Putamen (tissue), 1 donor: ENCODE data around the gene COL6A2.

ENCODE experiments used
- DNase-seq: peaks from one replicate; pipeline ENCODE4 v3.0.0-alpha.2; 2016; ENCODE audit warnings: low spot score

COL6A2 gene

DNA sequence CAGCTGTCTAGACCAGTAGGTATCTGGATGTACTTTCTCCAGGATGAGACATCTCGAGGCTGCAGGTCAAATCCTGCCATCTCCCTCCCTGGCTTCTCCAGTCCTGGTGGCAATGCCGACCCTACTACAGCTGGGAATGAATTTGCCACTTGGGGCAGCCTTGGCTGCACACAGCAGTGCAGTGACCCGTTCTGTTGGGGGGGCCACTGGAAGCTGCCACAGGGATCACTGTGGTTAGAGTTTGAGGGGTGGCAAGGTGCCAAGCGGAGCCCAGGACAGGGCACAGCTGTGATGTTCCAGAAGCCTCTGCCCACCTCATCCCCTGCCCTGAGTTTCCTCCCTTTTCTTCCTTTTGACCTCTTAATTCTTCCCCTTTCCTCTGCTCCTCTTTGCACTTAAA, 17.1 kb downstream of the COL6A2 start:
- no peak for DNase-seq

GRCh38 chr21:46115441-46116188, 17.7 kb downstream of the COL6A2 start:
- DNase-seq = no peak

DNA sequence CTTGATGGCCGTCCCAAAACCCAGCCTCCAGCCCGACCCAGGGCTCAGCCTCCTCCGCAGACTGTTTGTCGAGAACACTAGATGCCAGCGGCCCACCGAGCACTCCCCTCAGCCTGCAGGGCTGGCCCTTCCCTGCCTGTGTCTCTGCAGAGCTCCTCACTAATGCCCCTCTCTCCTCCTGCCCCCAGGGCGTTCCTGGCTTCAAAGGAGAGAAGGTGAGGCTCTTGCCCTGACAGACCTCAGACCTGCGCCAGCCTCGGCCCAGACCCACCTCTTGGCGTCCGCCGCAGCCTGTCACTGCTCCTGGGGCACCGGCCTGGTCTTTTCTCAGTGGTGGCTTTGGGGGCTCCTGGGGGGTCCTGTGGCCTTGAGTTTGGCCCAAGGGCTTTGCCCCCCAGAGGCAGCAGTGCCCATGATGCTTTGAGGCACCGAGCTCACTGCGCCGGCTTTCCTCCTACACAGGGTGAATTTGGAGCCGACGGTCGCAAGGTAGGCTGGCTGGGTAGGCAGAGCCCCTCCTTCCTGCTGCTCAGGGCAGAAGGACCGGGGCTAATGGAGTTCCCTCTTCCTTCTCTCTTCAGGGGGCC, 18.4 kb downstream of the COL6A2 start:
- DNase-seq = no peak

- no peak for DNase-seq
These were observed 19.1 kb downstream of the COL6A2 start for GRCh38 chr21:46116776-46117585.

DNA sequence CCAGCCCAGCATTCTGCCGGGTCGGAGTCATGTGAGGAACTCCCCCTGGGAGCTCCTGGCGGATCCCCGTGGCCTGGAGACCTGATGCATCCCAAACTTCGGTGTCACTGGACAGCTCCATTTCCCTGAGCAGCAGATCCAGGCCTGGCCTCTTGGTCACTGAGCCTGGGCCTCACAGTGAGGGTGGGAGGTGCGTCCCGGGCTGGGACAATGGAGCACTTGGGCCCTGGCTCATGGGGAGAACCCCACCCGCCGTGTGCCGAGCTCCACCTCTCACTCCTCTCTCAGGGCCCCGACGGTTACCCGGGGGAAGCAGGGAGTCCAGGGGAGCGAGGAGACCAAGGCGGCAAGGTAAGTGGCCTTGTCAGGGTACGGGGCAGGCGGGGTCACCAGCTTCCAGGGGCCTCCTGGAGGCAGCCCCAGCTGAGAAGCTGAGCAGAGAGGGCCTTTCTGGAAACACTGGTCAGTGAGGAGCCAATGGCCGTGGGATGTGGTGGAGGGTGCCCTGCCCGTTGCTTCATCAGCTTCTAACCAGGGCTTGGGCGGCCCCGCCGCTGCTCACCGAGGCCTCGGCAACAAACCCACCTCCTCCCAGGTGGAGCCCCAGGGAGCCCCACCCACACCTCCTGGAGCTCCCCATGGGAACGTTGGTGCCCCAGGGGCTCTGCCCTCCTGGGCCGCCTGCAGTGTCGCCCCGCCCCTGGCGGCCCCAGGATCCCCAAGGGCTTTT, 19.8 kb downstream of the COL6A2 start:
- no peak for DNase-seq

DNA sequence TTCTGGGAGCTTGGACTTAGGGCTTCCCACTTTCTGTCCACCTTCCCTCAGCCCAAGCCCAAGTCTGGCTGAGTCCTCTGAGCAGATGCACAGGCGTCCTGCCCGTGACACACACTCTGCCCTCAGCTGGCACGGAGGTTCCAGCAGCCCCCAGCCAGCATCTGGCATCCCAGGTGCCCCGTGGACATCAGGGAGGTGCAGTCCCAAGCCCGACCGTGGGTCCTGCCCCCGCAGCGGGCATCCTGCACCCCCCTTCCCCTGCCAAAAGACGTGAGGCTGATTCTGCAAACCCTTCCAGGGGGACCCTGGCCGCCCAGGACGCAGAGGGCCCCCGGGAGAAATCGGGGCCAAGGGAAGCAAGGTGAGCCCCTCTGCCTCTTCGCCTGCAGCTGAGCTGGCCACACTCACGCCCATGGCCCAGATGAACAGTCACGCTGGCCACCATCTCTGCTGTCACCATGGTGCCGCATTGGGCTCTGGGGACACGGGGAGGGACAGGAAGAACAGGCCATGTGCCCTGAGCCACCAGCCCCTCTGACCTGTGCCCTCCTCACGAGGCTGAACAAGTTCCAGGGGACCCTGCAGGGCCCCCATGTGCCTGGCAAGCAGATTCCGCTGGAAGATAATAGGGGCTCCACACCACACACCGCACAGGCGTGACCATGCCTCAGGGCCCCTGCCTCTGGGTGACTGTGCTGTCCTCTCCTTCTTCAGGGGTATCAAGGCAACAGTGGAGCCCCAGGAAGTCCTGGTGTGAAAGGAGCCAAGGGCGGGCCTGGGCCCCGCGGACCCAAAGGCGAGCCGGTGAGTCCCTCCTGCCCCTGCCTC, 20.6 kb downstream of the COL6A2 start:
- no peak for DNase-seq

DNA sequence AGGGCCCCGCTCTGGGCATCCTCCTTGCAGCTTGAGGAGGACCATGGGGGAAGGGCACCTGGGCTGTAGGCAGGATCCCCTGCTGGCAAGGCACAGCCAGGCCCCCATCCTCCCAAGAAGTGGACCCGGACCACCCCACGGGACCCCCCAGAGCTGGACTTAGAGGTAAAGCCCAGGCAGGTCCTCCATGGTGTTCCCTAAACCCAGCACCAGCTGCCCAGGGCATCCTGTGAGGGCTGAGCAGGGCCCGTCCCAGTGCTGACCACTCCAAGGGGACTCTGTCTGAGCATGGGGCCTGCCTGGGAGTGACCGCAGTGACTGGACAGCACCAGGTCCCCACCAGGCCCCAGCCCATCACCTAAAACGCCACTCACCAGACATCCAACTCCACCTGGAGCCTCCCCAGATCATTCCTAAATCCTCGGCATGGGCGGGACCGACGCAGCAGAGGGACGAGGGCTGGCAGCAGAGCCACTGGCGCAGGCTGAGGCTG, 21.3 kb downstream of the COL6A2 start:
- DNase-seq = no peak

DNA sequence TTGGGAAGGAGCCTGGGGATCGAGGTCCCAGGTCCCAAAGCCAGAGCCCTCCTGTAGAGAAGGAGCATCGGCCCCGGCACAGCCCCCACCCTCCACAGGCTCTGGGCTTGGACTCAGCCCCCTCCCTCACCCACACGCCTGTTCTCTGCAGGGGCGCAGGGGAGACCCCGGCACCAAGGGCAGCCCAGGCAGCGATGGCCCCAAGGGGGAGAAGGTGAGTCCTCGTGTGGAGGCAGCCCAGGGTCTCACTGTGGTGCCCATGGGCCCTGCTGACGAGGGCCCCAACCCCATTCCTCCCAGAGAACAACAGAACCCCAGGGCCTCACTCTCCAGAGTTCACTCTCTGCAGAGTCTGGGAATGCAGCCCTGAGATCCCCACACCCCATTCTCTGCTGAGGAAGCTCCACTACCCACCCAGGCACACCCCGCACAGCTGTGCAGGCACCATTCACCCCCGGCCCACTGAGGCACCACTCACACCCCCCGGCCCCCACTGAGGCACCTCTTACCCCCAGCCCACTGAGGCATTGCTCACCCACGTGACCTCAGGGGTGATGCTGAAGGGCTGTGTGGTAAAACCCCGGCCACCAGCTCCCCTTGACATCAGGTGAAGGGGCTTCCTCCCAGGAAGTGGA, 21.8 kb downstream of the COL6A2 start:
- DNase-seq = no peak

DNA sequence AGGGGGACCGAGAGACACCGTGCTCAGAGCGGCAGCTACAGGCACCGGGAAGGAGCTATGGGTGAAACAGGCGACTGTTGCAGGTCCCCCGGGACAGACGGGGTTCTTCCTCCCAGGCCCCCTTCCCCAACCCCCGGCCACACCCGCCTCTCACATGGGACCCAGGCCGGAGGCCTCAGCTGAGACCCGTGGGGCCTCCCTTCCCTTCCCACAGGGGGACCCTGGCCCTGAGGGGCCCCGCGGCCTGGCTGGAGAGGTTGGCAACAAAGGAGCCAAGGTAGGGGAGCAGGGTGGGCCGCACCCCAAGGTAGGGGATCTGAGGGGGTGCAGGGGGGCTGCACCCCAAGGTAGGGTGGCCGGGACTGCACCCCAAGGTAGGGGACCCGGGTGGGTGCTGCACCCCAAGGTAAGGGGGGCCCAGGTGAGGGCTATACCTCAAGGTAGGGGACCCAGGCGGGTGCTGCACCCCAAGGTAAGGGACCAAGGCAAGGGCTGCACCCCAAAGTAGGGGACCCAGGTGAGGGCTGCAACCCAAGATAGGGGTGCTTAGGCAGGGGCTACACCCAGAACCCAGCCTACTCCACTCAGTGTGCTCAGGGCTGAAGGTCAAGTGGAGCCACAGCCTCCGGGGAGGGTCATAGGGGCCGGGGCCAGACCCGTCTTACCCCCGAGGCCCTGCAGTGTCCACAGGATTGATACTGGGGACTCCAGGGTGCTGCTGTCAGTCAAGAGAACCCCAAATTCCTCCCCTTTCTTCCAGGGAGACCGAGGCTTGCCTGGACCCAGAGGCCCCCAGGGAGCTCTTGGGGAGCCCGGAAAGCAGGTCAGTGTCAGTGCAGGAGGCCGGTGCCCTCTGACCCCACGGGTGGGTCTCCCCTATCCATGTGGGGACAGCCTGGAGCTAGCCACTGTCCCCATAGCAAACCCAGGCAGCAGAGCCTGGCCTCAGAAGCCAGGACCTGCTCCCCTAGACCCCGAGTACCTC, 22.7 kb downstream of the COL6A2 start:
- no peak for DNase-seq

- DNase-seq = no peak
These were observed 23.6 kb downstream of the COL6A2 start for GRCh38 chr21:46121286-46122221.

DNA sequence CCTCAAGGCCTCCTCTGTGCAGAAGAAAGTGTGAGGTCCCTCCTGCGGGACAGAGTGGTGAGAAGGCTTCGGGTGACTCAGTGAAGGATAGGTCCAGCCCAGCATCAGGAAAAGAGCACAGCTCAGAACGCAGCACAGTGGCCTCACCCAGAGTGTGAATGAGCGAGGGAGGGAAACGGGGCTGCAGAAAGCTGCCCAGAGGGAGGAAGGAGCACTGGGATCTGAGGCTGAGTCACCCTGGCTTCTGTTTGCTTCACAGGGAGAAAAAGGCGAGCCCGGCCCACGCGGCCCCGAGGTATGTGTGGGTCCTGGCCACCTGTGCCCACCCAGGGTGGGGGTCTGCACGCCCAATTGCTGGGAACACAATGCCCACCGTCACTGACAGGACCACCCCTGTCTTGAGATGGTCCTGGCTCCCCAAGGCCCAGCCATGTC, 24.3 kb downstream of the COL6A2 start:
- DNase-seq = no peak

DNA sequence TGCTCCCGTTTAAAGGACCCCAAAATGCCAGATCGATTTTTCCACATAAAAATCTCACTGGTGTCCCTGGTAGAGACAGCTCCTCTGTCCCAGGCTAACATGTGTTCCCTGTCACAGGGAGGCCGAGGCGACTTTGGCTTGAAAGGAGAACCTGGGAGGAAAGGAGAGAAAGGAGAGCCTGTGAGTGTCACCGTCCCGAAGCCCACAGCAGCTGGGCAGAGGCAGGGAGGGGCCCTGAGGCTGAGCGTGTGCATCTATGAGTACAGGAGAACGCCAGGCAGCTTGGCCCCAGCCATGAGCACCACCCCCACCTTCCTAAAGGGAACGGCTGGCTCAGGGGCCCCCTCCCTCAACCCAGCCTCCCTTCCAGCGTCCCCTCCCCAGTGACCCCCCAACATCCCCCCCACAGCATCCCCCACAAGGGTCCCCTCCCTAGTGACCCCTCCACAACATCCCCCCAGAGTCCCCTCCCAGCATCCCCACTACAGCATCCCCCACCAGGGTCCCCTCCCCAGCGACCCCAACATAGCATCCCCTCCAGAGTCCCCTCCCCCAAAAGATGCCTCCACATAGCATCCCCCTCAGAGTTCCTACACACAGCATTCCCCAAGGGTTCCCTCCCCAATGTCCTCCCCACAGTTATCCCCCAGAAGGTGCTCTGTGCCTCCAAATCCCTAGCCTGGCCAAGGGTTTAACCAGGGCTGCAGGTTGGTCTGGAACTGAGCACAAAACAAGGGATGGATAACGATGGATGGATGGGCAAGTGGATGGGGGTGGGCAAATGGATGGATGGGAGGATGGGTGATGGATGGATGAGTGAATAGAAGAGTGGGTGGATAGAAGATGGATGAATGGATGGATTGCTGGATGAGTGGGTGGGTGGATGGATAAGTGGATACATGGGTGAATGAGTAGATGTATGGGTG, 25.1 kb downstream of the COL6A2 start:
- no peak for DNase-seq

DNA sequence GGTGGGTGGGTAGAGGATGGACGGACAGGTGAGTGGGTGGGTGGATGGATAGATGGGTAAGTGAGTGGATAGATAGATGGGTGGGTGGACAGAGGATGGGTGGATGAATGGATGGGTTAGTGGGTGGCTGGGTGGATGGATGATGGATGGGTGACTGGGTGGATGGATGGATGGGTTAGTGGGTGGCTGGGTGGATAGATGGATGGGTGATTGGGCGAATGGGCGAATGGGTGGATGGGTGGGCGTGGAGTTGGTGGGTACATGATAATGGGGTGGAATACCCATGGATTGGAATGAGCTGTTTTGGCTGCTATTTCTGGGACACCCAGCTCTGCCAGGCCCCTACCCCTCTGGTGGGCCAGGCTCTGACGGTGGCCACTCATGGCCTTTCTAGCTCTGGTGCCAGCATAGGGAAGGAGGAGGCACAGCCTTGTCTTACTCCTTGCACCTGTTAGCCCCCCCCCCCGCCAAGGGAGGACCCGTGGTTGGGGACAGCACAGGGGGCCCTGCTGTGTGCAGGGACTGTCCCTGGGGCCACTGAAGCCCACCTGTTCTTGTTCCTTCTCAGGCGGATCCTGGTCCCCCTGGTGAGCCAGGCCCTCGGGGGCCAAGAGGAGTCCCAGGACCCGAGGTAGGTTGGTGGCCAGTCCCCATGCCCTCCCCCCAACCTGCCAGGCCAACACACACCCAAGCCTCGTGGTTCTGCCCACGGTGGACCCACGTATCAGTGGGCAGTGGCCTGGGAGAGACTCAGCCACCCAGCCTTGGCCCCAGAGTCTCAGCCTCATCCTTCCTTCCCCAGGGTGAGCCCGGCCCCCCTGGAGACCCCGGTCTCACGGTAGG, 26.4 kb downstream of the COL6A2 start:
- DNase-seq = no peak

DNA sequence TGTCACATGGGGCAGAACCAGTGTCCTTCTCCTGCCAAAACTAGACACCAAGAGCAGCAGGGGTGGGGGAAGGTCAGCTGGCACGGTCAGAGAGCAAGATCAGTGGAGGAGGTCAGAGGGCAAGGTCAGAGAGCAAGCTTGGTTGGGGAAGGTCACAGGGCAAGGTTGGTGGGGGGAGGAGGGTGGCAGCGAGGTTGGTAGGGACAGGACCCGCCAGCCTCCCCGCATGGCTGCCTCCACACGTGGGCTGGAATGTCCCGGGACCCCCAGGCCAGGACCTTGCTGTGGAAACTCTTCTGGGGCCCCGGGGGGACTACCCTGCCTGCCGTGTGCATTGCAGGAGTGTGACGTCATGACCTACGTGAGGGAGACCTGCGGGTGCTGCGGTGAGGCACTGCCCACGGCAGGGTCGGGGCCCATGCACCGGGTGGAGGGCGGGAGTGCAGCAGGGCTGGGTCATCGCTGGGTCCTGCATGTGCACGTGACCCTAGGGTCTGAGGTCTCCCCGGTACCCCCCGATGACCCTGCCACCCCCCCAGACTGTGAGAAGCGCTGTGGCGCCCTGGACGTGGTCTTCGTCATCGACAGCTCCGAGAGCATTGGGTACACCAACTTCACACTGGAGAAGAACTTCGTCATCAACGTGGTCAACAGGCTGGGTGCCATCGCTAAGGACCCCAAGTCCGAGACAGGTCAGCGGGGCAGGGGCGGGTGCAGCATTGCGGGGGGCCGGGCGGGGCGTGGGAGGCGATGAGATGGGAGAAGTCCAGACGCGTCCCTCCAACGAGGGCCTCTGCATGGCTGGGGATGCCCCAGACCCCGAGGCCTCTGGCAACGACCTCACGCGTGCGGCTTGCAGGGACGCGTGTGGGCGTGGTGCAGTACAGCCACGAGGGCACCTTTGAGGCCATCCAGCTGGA, 27.3 kb downstream of the COL6A2 start:
- no peak for DNase-seq

DNA sequence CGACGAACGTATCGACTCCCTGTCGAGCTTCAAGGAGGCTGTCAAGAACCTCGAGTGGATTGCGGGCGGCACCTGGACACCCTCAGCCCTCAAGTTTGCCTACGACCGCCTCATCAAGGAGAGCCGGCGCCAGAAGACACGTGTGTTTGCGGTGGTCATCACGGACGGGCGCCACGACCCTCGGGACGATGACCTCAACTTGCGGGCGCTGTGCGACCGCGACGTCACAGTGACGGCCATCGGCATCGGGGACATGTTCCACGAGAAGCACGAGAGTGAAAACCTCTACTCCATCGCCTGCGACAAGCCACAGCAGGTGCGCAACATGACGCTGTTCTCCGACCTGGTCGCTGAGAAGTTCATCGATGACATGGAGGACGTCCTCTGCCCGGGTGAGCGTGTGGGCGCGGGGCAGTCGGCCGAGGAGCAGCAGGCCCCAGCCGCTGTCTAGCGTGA, 28.0 kb downstream of the COL6A2 start:
- no peak for DNase-seq
